DND-41 (cell line): Measurements from ENCODE around the gene HDAC11.
A peak's percentile ranks its signal among the peaks of the same experiment; 100 is the strongest.

Source experiments
- ATAC-seq: fragments of 200-7000 bp; cut with Tn5 transposase; 3 replicates; pipeline ENCODE4 v1.9.1; 2021; ENCODE audit warnings: low read depth; ENCODE audit not compliant: insufficient read depth
- DNase-seq: peaks from one replicate; pipeline ENCODE4 v3.0.0-alpha.2; 2020
- H2AFZ ChIP-seq: 2 replicates; pipeline ENCODE4 v1.6.0; 2012; ENCODE audit warnings: low read depth, low read length
- H3K27ac ChIP-seq: 2 replicates; pipeline ENCODE4 v1.5.1; 2012; ENCODE audit warnings: low read length, inconsistent platforms
- H3K27me3 ChIP-seq: fragments of 200-600 bp; sonication (generic); 2 replicates; pipeline ENCODE4 v1.6.0; 2012; ENCODE audit warnings: low read length, mild to moderate bottlenecking, inconsistent platforms; ENCODE audit not compliant: insufficient read depth, poor library complexity
- H3K36me3 ChIP-seq: 2 replicates; pipeline ENCODE4 v1.5.1; 2012; ENCODE audit warnings: low read length, inconsistent platforms; ENCODE audit not compliant: insufficient read depth
- H3K4me1 ChIP-seq: 2 replicates; pipeline ENCODE4 v1.5.1; 2012; ENCODE audit warnings: mild to moderate bottlenecking, low read length; ENCODE audit not compliant: insufficient read depth
- H3K4me2 ChIP-seq: 2 replicates; pipeline ENCODE4 v1.6.0; 2012; ENCODE audit warnings: mild to moderate bottlenecking, moderate library complexity, low read length, inconsistent platforms; ENCODE audit not compliant: insufficient read depth
- H3K4me3 ChIP-seq, 2 experiments: fragments of 200-600 bp in 1 of 2; shearing (Covaris generic) in 1 of 2; 2 replicates each; pipeline ENCODE4 v1.5.1; 2012 to 2016; ENCODE audit warnings: inconsistent platforms in 2 of 2, low read length in 2 of 2, mild to moderate bottlenecking in 2 of 2, low read depth in 1 of 2, moderate library complexity in 1 of 2
- H3K79me2 ChIP-seq: 2 replicates; pipeline ENCODE4 v1.6.0; 2012; ENCODE audit warnings: low read length, inconsistent platforms; ENCODE audit not compliant: insufficient read depth
- H3K9ac ChIP-seq: 2 replicates; pipeline ENCODE4 v1.6.0; 2012; ENCODE audit warnings: low read depth, mild to moderate bottlenecking, inconsistent platforms, low read length, moderate library complexity
- H3K9me3 ChIP-seq: 2 replicates; pipeline ENCODE4 v1.5.1; 2012; ENCODE audit warnings: low read length, moderate library complexity, mild to moderate bottlenecking, inconsistent platforms; ENCODE audit not compliant: insufficient read depth, severe bottlenecking
- H4K20me1 ChIP-seq: 2 replicates; pipeline ENCODE4 v1.6.0; 2012; ENCODE audit warnings: low read length; ENCODE audit not compliant: insufficient read depth
- CTCF ChIP-seq: IDR thresholded peaks from 2 replicates; pipeline ENCODE4 v1.5.1; 2012; ENCODE audit warnings: borderline replicate concordance, low read length, moderate library complexity, mild to moderate bottlenecking; ENCODE audit not compliant: poor library complexity, severe bottlenecking; ENCODE audit errors: extremely low read depth
- EZH2 ChIP-seq: IDR thresholded peaks from 3 replicates; pipeline ENCODE4 v1.6.1; 2012; ENCODE audit warnings: borderline replicate concordance, low read depth, mild to moderate bottlenecking, moderate library complexity, low read length, inconsistent platforms; ENCODE audit not compliant: severe bottlenecking

HDAC11 gene

GRCh38 chr3:13507570-13508339 lies 27.6 kb downstream of the HDAC11 start:
- DNase-seq, result no peak
- no peak overlapping the region for H2AFZ ChIP-seq
- H3K4me3 ChIP-seq, result no peak overlapping the region
- H4K20me1 ChIP-seq, result no peaks in the 10 kb centered on the region
- peak; percentile 23; the same call in 1 of the 3 replicates for ATAC-seq
- no peak overlapping the region for H3K4me2 ChIP-seq
- H3K9me3 ChIP-seq, result no peaks in the 10 kb centered on the region
- no peak overlapping the region for H3K27ac ChIP-seq
- TF ChIP-seq EZH2 (no peak), CTCF (no peak)
- no peaks in the 10 kb centered on the region for H3K27me3 ChIP-seq
- no peaks in the 10 kb centered on the region for H3K36me3 ChIP-seq
- H3K9ac ChIP-seq, result no peak overlapping the region
- no peaks in the 10 kb centered on the region for H3K79me2 ChIP-seq
- H3K4me1 ChIP-seq, result no peaks in the 10 kb centered on the region

GRCh38 chr3:13508496-13508895 lies 28.4 kb downstream of the HDAC11 start:
- no peaks in the 10 kb centered on the region for H4K20me1 ChIP-seq
- no peak overlapping the region for H3K9ac ChIP-seq
- no peak overlapping the region for H2AFZ ChIP-seq
- H3K4me2 ChIP-seq, result no peak overlapping the region
- H3K4me3 ChIP-seq, result no peak overlapping the region
- DNase-seq (no peak), ATAC-seq (no peak)
- no peaks in the 10 kb centered on the region for H3K79me2 ChIP-seq
- H3K4me1 ChIP-seq, result no peaks in the 10 kb centered on the region
- H3K27ac ChIP-seq, result no peak overlapping the region
- no peaks in the 10 kb centered on the region for H3K9me3 ChIP-seq
- no peaks in the 10 kb centered on the region for H3K27me3 ChIP-seq
- H3K36me3 ChIP-seq, result no peaks in the 10 kb centered on the region
- TF ChIP-seq CTCF (no peak), EZH2 (no peak)

- Histone ChIP-seq H4K20me1 (no peaks in the 10 kb centered on the region), H3K4me1 (no peaks in the 10 kb centered on the region), H3K27ac (no peak overlapping the region), H2AFZ (no peak overlapping the region), H3K9me3 (no peaks in the 10 kb centered on the region), H3K36me3 (no peaks in the 10 kb centered on the region), H3K27me3 (no peaks in the 10 kb centered on the region), H3K4me3 (no peak overlapping the region), H3K9ac (no peak overlapping the region), H3K79me2 (no peaks in the 10 kb centered on the region), H3K4me2 (no peak overlapping the region)
- DNase-seq, result no peak
- ATAC-seq, result no peak
- TF ChIP-seq CTCF (no peak), EZH2 (no peak)
Measured at GRCh38 chr3:13509059-13509815, 29.1 kb downstream of the HDAC11 start.
